GM12878 (cell line): ENCODE data around the gene ZNF480. TPM values are rescaled to one million over a fixed set of nuclear protein-coding genes. Genes with fewer than 3 reads are reported as not detected.

ENCODE experiments used
- ATAC-seq: fragments of 200-7000 bp; cut with Tn5 transposase; 3 replicates; pipeline ENCODE4 v1.9.1; 2020; ENCODE audit warnings: mild to moderate bottlenecking, moderate library complexity
- BruUV-seq: library from RNA; stranded (reverse); fragments of 400-500 nt; replicated peaks from 2 replicates; lab custom pipeline; 2021; lab: Mats Ljungman, UMichigan
- CTCF ChIA-PET: fragments of 300-600 bp; sonication (Branson Sonifier 250); formaldehyde crosslinking; extraction: SDS; loops from one replicate; lab custom pipeline; 2021; ENCODE audit warnings: inconsistent platforms; lab: Yijun Ruan, JAX
- POLR2A ChIA-PET: fragments of 350-600 bp; formaldehyde crosslinking; extraction: SDS; loops from one replicate; lab custom pipeline; 2021; ENCODE audit warnings: inconsistent platforms; lab: Charles Lee
- RAD21 ChIA-PET: fragments of 300-600 bp; sonication (Branson Sonifier 250); formaldehyde crosslinking; loops from one replicate; lab custom pipeline; 2023; ENCODE audit warnings: antibody characterized with exemption; ENCODE audit not compliant: unreplicated experiment; lab: Charles Lee
- SMC1A ChIA-PET: fragments of 300-600 bp; sonication (Branson Sonifier 250); formaldehyde crosslinking; loops from one replicate; lab custom pipeline; 2023; ENCODE audit not compliant: unreplicated experiment, uncharacterized antibody; lab: Charles Lee
- DNase-seq: peaks from one replicate; pipeline ENCODE4 v3.0.0-alpha.2; 2011; ENCODE audit warnings: low read depth, low spot score
- FAIRE-seq: peaks from 3 replicates; lab custom pipeline; 2011; peaks lifted over from hg19 to GRCh38; lab: Jason Lieb, UNC
- H2AFZ ChIP-seq: 2 replicates; pipeline ENCODE4 v1.6.0; 2011; ENCODE audit warnings: low read depth, low read length, control low read depth; ENCODE audit not compliant: control insufficient read depth
- H3K27ac ChIP-seq: 2 replicates; pipeline ENCODE4 v1.5.1; 2011; ENCODE audit warnings: control low read depth; ENCODE audit not compliant: control insufficient read depth, insufficient read depth
- H3K27me3 ChIP-seq, 2 experiments: replicated peaks in 1 of 2; 2 replicates each; pipeline versions ENCODE4 v1.6.0 to v1.6.1; 2011; ENCODE audit warnings: low read length in 1 of 2; ENCODE audit not compliant: control insufficient read depth in 2 of 2, insufficient read depth in 2 of 2
- H3K36me3 ChIP-seq, 2 experiments: 2 replicates each; pipeline ENCODE4 v1.5.1; 2011; ENCODE audit warnings: low read length in 1 of 2; ENCODE audit not compliant: control insufficient read depth in 2 of 2, insufficient read depth in 2 of 2
- H3K4me1 ChIP-seq: 2 replicates; pipeline ENCODE4 v1.6.1; 2011; ENCODE audit warnings: mild to moderate bottlenecking, low read length, moderate library complexity, mixed read lengths; ENCODE audit not compliant: control insufficient read depth, insufficient read depth
- H3K4me2 ChIP-seq: 2 replicates; pipeline ENCODE4 v1.6.0; 2011; ENCODE audit warnings: control low read depth; ENCODE audit not compliant: control insufficient read depth, insufficient read depth
- H3K4me3 ChIP-seq: fragments of 200-600 bp; sonication (generic); 2 replicates; pipeline ENCODE4 v1.5.1; 2016
- H3K79me2 ChIP-seq: 2 replicates; pipeline ENCODE4 v1.6.0; 2011; ENCODE audit warnings: low read length; ENCODE audit not compliant: control insufficient read depth, insufficient read depth
- H3K9ac ChIP-seq: 2 replicates; pipeline ENCODE4 v1.8.0; 2011; ENCODE audit warnings: low read length, control low read depth, mixed read lengths; ENCODE audit not compliant: control insufficient read depth, insufficient read depth
- H3K9me3 ChIP-seq: replicated peaks from 3 replicates; pipeline ENCODE4 v1.5.1; 2011; ENCODE audit warnings: mild to moderate bottlenecking, low read length; ENCODE audit not compliant: control insufficient read depth, insufficient read depth
- H4K20me1 ChIP-seq: 2 replicates; pipeline ENCODE4 v1.6.0; 2011; ENCODE audit not compliant: control insufficient read depth, insufficient read depth
- CBFB ChIP-seq: IDR thresholded peaks from 2 replicates; pipeline ENCODE4 v1.6.1; 2016; ENCODE audit warnings: antibody characterized with exemption, low read depth
- CHD4 ChIP-seq: fragments of 200-600 bp; sonication (generic); IDR thresholded peaks from 2 replicates; pipeline ENCODE4 v1.6.1; 2016; ENCODE audit warnings: mild to moderate bottlenecking
- EGR1 ChIP-seq, 2 experiments: IDR thresholded peaks; 1 replicate in 1 of 2; 2 replicates in 1 of 2; pipeline ENCODE4 v1.6.1; 2011 to 2012; ENCODE audit warnings: low read depth in 2 of 2, low read length in 2 of 2, borderline replicate concordance in 1 of 2, mild to moderate bottlenecking in 1 of 2, moderate library complexity in 1 of 2
- EP300 ChIP-seq, 2 experiments: fragments of 150-350 bp in 1 of 2; IDR thresholded peaks; 2 replicates each; pipeline ENCODE4 v1.6.1; 2011 to 2012; ENCODE audit warnings: low read depth in 2 of 2, low read length in 2 of 2, borderline replicate concordance in 1 of 2, improper control_type of control experiment in 1 of 2, inconsistent platforms in 1 of 2; ENCODE audit not compliant: control insufficient read depth in 1 of 2
- EZH2 ChIP-seq: IDR thresholded peaks from 2 replicates; pipeline ENCODE4 v1.6.1; 2012; ENCODE audit warnings: low read depth, mild to moderate bottlenecking, control low read depth, inconsistent platforms, low read length, borderline replicate concordance; ENCODE audit not compliant: control insufficient read depth
- MEF2B ChIP-seq: fragments of 450-650 bp; IDR thresholded peaks from 2 replicates; pipeline ENCODE4 v1.6.1; 2018; ENCODE audit warnings: mild to moderate bottlenecking, moderate library complexity; ENCODE audit not compliant: partially characterized antibody, poor library complexity, severe bottlenecking
- POLR2AphosphoS2 ChIP-seq: IDR thresholded peaks from 2 replicates; pipeline ENCODE4 v1.6.1; 2011; ENCODE audit warnings: low read depth, mild to moderate bottlenecking, low read length, improper control_type of control experiment, moderate library complexity
- PRDM15 ChIP-seq: fragments of 450-650 bp; formaldehyde crosslinking; IDR thresholded peaks from 2 replicates; pipeline ENCODE4 v1.4.0; 2020; ENCODE audit warnings: mild to moderate bottlenecking, moderate library complexity
- SMARCA5 ChIP-seq: fragments of 450-650 bp; IDR thresholded peaks from 2 replicates; pipeline ENCODE4 v1.6.1; 2017; ENCODE audit warnings: mild to moderate bottlenecking
- TAF1 ChIP-seq: IDR thresholded peaks from 2 replicates; pipeline ENCODE4 v1.6.1; 2011; ENCODE audit warnings: mild to moderate bottlenecking, low read depth, low read length, borderline replicate concordance
- ZNF274 ChIP-seq: IDR thresholded peaks from one replicate; pipeline ENCODE4 v1.8.0; 2011; ENCODE audit not compliant: insufficient read length, insufficient read depth
- WGBS: methylation state at CpG from one replicate; pipeline ENCODE4 v1.1.6; 2016; ENCODE audit warnings: low lambda C conversion rate; ENCODE audit not compliant: insufficient replicate concordance, insufficient coverage; ENCODE audit errors: missing lambda C conversion rate; 5-methylcytosine and 5-hydroxymethylcytosine counted together
- in situ Hi-C: fragments of 300-500 bp; cut with MboI; formaldehyde crosslinking; loops from 9 replicates; pipeline ENCODE4 v1.14.3; 2018; ENCODE audit warnings: mixed read lengths
- intact Hi-C: fragments of 100-400 bp; cut with micrococcal nuclease; formaldehyde crosslinking; loops from one replicate; pipeline ENCODE4 v1.14.2; 2022; ENCODE audit not compliant: unreplicated experiment
- polyA plus RNA-seq, 11 experiments: library from polyadenylated mRNA; depleted of rRNA in 4 of 11; unstranded in 6 of 11; stranded (reverse) in 5 of 11; fragments of >200 nt; fragmentation: Nextera tagmentation in 4 of 11; fragmentation: Illumina TruSeq in 1 of 11; extraction: Ambion mirVana in 4 of 11; extraction: Trizol in 1 of 11; gene quantifications; 1 replicate in 1 of 11; 2 replicates in 10 of 11; pipeline versions ENCODE4 v1.2.1 to v1.2.3, GENCODE V29; 2011 to 2016; ENCODE audit warnings: inconsistent platforms in 2 of 11, missing spikeins in 2 of 11, low read depth in 1 of 11
- total RNA-seq, 4 experiments: library from RNA; depleted of rRNA in 3 of 4; stranded (reverse); fragments of >200 nt in 3 of 4; fragmentation: Illumina TruSeq in 1 of 4; extraction: Trizol in 1 of 4; gene quantifications; 2 replicates each; pipeline versions ENCODE4 v1.2.1 to v1.2.3, GENCODE V29; 2013 to 2021

The ZNF480 gene
- total and polyA plus RNA-seq, 10 of the 15 experiments (the other 5 are each of a cell fraction or from before 2014, with no cell fraction given): 6.6 to 26.5 (median 16.8) TPM

DNA sequence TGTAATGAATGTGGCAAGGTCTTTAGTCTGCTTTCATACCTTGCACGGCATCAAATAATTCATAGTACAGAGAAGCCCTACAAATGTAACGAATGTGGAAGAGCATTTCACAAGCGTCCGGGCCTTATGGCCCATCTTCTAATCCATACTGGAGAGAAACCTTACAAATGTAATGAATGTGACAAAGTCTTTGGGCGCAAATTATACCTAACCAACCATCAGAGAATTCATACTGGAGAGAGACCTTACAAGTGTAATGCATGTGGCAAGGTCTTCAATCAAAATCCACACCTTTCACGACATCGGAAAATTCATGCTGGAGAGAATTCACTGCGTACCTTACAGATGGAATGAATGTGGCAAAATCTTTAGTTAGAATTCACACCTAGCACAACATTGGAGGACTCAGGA lies 69.5 kb downstream of the ZNF480 start:
- no peak for ATAC-seq
- WGBS: 84% methylated on average over 8 of the region's 8 CpGs
- no peak for FAIRE-seq
- RAD21 ChIA-PET: no interaction called here
- peaks cover 20% of the 10 kb centered on the region; the same call in 2 of the 3 replicates for H3K9me3 ChIP-seq
- H4K20me1 ChIP-seq: no peaks in the 10 kb centered on the region
- no peak overlapping the region for H3K27ac ChIP-seq
- H3K36me3 ChIP-seq: no peaks in the 10 kb centered on the region
- DNase-seq: no peak
- H3K9ac ChIP-seq: no peak overlapping the region
- intact Hi-C loops: no loop called here
- TF ChIP-seq ZNF274 (peak; percentile 23), POLR2AphosphoS2 (no peak), EZH2 (no peak)
- TF ChIP-seq, all 136 proteins: peak for 1
- no TSS peak for BruUV-seq
- Histone ChIP-seq H2AFZ (no peak overlapping the region), H3K4me3 (no peak overlapping the region), H3K79me2 (no peaks in the 10 kb centered on the region; the same call in 1 of the 2 replicates), H3K27me3 (no peaks in the 10 kb centered on the region), H3K4me2 (no peak overlapping the region), H3K4me1 (no peaks in the 10 kb centered on the region)
- ChIA-PET CTCF (no interaction called here), POLR2A (no interaction called here), SMC1A (no interaction called here)
- in situ Hi-C loops: no loop called here

GRCh38 chr19:52369559-52370340 lies 72.8 kb downstream of the ZNF480 start, which contains the start of gene ZNF880:
Gene ZNF880 (plus strand): TSS chr19:52369923. CDS start chr19:52369966, 43 bp downstream.
- H2AFZ ChIP-seq: peak within 1 kb of the TSS; percentile 91
- H3K27me3 ChIP-seq: no peaks in the 10 kb centered on the region
- TF ChIP-seq MEF2B: no peak
- no peak for TF ChIP-seq EGR1 (IDR thresholded peaks at IDR 0.05; ENCODE audit: borderline replicate concordance in 1 of 2, low read depth in 2 of 2, low read length in 2 of 2)
- peak; percentile 39; the same call in 1 of the 2 replicates for TF ChIP-seq TAF1
- no peak for TF ChIP-seq CBFB
- no peak for TF ChIP-seq EP300 (IDR thresholded peaks at IDR 0.05; ENCODE audit: borderline replicate concordance in 1 of 2, control insufficient read depth in 1 of 2, low read depth in 2 of 2, low read length in 2 of 2)
- TF ChIP-seq CHD4: no peak
- TF ChIP-seq PRDM15 (CRISPR knock-in tag): no peak
- no peak for TF ChIP-seq SMARCA5

More at GRCh38 chr19:52369559-52370340, 72.8 kb downstream of the ZNF480 start, which contains the start of gene ZNF880:
- 6% methylated on average over 52 of the region's 52 CpGs for WGBS
- peak; percentile 38 for DNase-seq
- peak within 1 kb of the TSS; percentile 89 for H3K9ac ChIP-seq
- H3K79me2 ChIP-seq: no peaks in the 10 kb centered on the region; the same call in 1 of the 2 replicates
- FAIRE-seq: peak; percentile 73
- H3K9me3 ChIP-seq: peaks cover 26% of the 10 kb centered on the region
- ChIA-PET CTCF (interaction anchor here (0.6 to 0.9 kb wide), 3 partner anchors 27 to 237 kb away, joined by 3 read pairs; no protein-coding TSS in a partner anchor), POLR2A (interaction anchor here (0.5 kb wide), 1 partner anchor 192 kb away, joined by 3 read pairs; no protein-coding TSS in a partner anchor), SMC1A (interaction anchor here (1.0 kb wide), 1 partner anchor 27 kb away, joined by 3 read pairs; no protein-coding TSS in a partner anchor), RAD21 (interaction anchor here (1.1 kb wide), 1 partner anchor 197 kb away, joined by 3 read pairs; no protein-coding TSS in a partner anchor)
- no peaks in the 10 kb centered on the region for H4K20me1 ChIP-seq
- H3K4me2 ChIP-seq: peak within 1 kb of the TSS; percentile 69
- 0 out of 4 replicates have a peak, but pooled peaks cover 0 to 3% of the 10 kb centered on the region in 2 experiments for H3K36me3 ChIP-seq
- H3K4me3 ChIP-seq: peak within 1 kb of the TSS; percentile 73
- peak; percentile 100 for ATAC-seq
- BruUV-seq: TSS peak; percentile 89
- no peaks in the 10 kb centered on the region for H3K4me1 ChIP-seq
- intact Hi-C loops (no loop called here), in situ Hi-C loops (no loop called here)
- peak within 1 kb of the TSS; percentile 97 for H3K27ac ChIP-seq
